GM18867 (cell line): ENCODE measurements around the gene KSR1.

ENCODE experiments used
- ATAC-seq: cut with Tn5 transposase; IDR thresholded peaks from one replicate; pipeline ENCODE4 v1.9.1; 2021; ENCODE audit warnings: mild to moderate bottlenecking, moderate library complexity; ENCODE audit not compliant: unreplicated experiment

The KSR1 gene

DNA sequence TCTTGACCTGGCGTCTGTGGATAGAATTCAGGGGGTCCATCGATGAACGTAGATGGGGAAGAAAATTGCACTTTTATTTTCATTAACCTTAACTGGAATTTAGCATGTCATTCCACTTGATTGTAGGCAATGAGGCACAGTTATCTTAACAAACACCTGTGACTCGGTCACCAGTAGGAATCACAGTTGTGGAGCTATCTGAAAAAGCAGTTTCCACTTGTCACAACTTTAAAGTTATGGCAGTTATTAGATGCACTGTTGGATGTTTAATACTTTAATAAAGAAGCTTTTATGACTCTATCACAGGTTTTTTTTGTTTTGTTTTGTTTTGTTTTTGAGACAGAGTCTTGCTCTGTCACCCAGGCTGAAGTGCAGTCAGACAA is 91.0 kb downstream of the KSR1 start:
- ATAC-seq: no peak

DNA sequence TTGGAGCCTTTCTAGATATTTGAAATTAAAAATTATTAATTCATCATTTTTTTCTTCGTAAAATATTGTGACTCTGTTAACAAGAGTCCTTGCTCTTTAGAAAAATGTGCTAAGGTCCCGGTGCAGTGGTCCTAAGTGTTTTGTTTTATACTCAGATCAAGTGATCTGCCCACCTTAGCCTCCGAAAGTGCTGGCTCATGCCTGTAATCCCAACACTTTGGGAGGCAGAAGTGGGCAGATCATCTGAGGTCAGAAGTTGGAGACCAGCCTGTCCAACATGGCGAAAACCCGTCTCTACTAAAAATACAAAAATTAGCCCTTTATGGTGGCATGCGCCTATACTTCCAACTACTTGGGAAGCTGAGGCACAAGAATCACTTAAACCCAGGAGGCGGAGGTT is 92.1 kb downstream of the KSR1 start:
- ATAC-seq: no peak

DNA sequence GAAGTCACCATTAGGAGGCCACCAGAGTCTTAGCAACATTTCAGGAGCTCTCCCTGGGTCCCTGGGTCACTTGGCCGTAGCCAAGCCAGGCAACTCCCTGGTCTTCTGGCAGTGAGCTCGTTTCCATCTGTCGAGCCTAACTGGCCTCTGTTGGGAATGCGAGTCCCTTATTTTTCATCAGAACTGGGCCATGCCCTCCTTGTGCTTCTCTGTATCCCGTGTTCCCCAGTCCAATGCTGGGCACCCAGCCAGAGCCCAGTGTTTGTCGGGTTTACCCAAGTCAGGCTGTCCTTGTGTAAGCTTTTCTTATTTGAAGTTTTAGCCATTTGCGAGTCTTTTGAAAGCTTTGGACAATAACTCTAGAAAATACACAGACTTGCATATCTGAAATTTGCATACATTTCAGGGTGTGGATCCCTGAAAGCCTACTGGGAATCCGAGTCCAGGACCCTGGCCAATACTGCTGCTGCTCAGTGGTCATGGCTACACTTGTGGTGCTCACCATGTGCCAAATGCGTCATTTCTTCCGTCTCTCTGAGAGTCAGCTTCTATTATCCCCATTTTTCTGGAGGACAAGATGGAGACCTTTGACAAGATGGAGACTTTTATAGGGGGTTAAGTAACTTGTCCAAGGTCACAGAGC is 93.1 kb downstream of the KSR1 start:
- no peak for ATAC-seq

DNA sequence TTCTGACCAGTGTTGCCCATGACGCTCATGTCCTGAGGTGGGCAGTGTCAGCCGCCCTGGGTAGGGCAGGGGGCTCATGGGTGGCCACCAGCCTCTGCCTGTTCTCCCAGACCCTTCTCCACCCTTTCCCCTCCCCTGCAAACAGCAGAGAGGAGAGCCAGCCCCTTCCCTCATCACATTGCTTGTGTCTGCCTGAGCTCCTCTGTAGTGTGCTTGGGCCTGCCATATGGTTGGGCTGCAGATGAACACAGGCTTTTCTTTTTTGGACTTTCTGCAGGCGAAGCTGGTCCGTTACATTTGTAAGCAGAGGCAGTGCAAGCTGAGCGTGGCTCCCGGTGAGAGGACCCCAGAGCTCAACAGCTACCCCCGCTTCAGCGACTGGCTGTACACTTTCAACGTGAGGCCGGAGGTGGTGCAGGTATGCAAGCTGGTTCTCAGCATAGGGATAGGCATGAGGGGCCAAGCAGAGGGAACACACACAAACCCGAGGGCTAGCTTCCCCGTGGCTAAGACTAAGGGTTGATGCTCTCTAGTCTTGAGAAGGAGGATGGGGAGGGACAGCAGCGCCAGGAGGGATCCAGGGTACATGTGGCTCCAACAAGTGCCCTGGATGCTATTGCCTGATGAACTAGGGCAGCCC is 94.2 kb downstream of the KSR1 start:
- ATAC-seq: no peak

DNA sequence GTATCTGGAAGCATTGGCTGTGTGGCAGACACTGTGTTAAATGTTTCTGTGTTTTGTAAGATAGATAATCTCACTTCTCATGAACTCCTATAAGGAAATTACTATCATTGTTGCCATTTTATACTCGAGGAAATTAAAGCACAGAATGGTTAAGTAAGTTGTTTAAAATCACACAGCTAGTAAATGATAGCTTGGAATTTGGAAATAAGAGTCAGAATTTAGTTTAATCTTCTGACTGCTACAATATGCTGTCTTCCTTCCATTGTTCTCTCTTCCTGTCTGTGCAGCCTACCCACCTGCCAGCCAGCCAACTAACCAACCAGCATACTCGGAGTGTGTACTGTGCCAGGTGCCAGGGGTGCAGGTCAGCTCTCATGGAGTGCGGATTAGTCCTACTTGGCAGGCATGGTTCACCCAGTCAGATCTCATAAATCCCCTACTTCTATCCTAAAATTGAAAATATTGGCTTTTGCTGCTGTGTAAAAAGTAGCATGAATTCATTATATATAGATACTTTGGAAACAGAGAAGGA is 94.8 kb downstream of the KSR1 start:
- no peak for ATAC-seq

DNA sequence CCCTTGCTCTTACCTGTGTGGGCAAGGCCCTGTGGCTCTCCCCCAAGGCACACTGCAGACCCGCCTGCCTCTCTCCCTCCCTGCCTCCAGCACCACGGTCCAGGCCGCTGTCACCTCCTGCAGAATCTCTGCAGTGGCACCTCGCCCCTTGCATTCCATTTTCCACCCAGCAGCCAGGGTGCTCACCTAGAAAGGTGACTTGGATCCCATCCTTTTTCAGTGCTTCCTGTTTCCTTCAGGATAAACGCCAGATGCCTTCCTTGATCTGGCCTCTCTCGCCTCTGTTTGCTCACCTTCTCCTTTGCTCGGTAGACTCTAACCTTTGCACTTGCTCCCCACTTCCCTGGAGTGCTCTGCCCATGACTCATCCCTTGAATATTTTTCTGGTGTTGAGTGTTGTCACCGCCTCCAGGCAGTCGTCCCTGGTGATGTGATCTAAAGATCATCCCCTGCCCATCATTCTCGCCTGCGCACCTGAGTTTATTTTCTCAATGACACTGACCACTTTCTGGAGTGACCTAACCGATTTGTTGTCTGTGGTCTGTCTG is 95.5 kb downstream of the KSR1 start:
- ATAC-seq: no peak

DNA sequence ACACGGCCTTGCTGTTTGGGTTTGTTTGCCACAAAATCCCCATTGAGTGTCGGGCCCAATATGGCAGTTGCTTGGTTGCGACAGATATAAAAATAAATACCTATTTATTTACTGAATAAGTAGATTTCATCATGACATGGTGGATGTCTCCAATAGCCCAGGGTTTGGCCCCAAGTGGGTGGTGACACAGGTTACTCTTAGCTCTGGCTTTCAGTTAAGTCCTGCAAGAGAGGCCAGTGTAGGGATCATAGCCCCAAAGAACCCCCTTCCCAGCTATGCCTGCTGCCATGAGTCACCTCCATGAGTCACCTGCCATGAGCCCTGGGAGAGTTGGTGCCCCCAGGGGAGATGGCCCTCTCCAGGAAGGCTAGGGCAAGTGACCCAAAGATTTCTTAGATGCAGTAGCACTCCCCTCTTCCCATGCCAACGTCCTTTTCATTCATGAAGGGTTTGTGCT is 96.1 kb downstream of the KSR1 start:
- ATAC-seq: no peak

DNA sequence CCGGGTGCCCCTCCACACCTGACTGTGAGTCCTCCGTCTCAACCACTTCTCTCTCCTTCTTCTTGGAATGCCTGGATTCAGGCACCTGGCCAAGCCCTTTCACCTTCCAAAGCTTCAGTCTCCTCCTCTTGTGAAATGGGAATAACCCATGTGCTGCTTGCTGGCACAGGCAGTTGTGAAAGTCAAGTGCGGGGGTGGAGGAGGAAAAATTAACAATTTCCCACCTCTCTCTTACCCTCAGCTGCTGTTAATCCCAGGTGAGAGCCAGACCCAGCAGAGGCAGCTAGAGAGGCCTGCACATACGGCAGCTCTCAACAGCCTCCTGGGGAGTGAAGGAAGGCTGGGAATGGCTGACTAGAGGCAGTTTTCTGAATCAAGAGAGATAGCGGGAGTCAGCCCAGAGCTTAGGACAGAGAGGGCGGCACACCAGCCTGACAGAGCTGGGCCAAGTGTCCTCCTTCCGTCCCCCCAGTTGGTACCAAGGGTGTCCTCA is 96.8 kb downstream of the KSR1 start:
- no peak for ATAC-seq

DNA sequence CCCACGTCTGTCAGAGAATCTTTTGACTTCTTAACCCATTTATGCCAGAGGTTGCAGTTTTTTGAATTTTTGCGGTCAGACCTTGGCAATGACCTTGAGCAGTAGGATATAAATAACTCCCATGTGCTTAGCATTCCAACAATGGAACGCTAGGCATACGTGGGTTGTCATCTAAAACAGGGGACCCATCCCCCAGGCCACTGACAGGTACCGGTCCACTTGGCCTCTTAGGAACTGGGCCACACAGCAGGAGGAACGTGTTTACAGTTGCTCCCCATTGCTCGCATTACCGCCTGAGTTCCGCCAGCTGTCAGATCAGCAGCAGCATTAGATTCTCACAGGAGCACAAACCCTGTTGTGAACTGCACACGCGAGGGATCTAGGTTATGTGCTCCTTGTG is 97.9 kb downstream of the KSR1 start:
- no peak for ATAC-seq

DNA sequence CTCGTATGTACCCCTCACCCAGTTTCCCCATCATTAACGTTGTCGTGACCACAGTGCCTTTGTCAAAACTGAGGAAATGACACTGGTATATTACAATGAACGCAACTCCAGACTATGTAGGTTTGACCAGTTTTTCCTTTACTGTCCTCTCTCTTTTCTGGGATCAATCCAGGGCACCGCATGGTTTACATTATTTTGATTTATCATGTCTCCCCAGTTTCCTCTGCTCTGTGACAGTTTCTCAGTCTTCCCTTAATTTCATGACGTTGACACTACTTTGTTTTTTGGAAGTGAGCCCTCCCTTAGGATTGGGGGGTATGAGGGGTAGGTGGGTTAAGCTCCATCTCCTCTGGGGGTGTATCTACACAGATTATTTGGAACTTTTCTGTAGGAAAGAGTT is 98.7 kb downstream of the KSR1 start:
- no peak for ATAC-seq

DNA sequence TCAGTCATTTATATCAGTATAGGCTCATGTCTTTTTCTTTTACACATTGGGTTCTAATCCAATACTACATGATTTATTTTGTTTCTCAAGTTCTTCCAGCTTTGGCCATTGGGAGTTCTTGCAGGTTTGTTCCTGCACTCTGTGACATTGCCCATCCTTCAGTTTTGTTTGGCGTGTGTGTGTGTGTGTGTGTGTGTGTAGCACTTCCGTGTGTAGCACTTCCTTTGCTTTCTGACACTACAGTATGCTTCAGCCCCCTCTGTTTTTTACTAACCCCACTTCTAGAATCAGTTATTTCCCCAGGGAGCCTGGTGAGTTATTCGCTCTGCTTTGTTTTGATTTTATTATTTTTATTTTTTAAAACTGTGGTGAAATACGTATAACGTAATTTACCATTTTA is 99.1 kb downstream of the KSR1 start:
- no peak for ATAC-seq

DNA sequence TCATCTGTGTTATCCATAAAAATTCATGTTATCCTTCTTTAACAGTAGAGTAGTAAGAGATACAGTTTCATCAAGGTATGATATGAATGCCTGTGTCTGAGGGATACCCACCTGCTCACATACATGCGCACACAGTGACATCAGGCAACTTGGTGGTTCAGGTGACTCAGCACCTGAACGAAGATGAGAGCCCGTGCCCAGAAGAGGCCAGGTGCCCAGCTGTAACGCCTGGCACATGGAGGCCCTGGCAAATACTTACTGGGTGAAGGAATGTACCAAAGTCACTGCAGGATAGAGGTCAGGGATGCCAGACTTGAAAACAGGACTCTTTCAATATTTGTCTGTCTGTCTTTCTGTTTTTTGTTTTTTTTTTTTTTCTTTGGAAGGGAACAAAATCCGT is 102.1 kb downstream of the KSR1 start:
- ATAC-seq: no peak

DNA sequence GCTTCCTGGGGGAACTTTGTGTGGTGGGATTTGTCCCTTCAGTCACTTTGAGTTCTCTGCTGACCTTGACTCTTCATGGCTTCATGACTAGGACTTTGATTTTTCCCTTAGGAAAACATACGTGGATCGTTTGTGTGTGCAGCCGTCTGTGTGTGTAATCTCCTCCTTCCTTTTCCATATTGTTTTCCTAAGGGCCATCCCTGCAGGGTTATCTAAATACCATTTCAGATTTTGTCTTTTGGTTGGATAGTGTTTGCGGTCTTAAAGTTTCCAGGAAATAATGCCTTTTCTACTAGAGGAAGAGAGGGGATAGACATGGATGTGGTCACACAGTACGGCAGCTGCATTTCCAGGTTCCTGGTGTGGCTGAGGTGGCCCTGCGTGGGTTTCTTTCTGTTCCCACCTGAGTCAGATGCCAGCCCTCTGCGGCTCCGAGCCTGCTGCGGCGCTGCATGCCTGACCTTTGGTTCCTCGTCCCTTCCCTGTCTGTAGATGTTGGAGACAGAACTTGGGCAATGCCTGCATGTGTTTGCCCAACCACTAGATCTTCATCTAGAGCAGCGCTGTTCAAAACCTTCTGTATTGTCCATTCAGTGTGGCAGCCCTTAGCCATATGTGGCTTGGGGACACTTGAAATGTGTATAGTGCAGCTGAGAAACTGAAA is 102.7 kb downstream of the KSR1 start:
- ATAC-seq: no peak

DNA sequence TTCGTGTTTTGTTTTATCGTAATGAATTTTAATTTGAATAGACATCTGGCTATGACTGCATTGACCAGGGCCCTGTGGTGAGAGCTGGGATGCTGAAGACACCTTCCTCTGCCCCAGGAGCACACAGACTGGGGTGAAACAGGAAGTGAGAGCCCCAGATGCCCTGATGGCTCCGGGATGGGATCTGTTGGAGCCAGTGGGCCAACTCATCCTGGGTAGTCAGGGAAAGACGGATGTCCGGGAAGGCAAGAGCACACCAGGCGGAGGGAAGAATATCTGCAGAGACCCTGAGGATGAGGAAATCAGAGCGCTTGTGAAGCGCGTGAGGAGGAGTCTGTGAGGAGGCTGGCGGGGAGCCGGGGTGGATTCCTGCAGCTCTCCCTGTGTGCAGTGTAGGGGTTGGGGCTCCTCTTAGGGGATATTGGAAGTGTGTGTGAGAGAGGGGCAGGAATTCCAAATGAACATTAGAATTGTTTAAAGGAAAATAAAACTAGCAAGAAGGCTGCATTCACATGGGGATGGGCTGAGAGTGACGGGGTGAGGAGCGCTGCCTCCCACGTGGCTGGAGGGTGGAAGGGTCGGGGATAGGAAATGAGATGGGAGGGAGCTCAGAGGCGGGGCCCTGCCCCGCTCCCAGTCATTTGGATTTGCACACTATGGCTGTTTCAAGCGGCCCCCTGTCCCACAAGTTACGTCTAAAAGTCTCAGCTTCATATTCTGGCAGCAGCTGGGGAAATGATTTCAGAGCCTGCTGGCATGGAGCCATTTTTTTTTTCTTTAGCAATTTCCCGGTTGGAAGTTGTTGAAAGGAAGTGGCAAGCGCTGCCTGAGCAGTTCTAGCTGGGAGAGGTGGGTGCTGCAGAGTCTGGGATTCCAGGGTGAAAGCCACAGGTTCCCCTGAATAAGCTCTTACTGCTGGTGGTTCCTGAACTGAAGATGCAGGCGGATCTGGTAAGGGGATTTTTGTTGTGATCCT is 103.5 kb downstream of the KSR1 start:
- no peak for ATAC-seq

DNA sequence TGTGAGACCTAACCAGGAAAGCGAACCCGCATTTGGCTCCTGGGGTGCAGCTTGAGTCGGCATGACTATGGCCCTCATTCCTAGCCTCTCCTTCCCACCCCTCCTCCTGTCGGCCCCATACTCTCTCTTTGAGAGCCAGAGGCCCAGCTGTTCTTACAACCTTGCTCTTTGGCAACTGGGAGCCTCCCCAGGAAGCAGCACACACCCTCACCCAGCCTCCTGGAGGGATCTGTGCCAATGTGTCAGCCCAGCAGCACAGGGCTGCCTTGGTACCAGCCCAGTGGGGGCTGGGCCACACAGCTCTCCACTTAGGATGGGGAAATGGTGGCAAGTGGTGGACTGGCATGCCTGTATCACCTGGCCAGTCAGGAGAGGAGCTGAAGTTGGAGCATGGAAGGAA is 104.4 kb downstream of the KSR1 start:
- no peak for ATAC-seq

DNA sequence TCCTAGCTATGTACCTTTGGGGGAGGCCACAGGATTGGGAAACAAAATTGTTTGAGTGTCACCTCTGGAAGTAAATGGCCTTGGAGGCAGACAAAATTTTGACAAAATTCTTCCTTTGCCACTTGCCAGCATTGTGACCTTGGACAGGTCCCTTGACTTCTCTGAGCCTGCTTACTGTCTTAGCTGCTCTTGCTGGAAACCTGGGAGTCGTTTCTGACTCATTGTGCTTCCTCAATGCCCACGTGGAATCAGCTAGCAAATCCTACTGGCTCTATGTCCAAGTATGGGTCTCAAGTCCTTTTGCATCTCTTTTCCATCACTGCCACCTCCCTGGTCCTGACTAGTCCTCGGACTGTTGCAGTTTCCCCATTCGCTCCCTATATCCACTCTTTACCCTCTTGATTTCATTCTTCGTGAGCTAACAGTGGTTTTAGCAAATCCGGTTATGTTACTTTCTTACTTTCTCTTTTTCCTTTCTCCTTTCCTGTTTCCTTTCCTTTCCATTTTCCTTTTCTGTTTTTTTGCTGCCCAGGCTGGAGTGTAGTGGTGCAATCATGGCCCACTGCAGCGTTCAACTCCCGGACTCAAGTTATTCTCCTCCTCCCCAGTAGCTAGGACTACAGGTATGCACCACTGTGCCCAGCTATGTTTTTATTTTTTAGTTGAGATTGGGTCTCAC is 106.7 kb downstream of the KSR1 start:
- ATAC-seq: no peak

DNA sequence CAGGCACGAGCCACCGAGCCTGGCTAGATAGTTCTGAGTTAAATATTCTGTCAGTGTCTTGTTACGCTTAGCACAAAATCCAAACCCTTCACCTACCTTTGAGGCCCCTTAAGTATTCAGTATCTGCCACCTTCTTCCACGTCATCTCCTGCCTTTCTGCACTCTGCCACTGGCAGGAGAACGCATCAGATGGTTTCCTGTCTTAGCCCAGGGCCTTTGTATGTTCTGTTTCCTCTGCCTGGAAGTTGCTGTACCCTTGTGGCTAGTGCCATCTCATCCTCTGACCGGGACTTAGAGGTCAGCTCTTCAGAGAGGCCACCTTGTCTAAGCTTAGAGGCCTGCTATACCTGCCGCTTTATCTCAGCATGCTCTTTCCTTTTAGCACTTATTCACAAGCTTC is 107.3 kb downstream of the KSR1 start:
- no peak for ATAC-seq

DNA sequence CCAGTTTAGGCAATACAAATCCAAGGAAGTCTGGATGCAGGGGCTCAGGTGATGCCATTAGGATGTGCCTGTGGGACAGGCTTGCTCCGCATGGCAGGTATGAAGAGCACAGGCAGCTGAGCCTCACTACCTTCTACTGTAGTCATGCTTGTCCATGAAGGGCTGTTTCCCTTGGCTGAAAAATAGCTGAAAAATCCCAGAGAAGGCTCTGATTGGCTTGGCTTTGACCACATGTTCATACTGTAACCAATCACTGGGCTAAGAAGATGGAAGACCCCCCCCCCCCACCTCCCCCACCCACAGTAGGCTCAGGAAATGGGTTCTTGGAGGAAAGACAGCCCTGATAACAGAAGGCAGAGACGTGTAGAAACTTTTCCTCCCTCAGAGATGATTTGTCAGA is 108.2 kb downstream of the KSR1 start:
- ATAC-seq: no peak

DNA sequence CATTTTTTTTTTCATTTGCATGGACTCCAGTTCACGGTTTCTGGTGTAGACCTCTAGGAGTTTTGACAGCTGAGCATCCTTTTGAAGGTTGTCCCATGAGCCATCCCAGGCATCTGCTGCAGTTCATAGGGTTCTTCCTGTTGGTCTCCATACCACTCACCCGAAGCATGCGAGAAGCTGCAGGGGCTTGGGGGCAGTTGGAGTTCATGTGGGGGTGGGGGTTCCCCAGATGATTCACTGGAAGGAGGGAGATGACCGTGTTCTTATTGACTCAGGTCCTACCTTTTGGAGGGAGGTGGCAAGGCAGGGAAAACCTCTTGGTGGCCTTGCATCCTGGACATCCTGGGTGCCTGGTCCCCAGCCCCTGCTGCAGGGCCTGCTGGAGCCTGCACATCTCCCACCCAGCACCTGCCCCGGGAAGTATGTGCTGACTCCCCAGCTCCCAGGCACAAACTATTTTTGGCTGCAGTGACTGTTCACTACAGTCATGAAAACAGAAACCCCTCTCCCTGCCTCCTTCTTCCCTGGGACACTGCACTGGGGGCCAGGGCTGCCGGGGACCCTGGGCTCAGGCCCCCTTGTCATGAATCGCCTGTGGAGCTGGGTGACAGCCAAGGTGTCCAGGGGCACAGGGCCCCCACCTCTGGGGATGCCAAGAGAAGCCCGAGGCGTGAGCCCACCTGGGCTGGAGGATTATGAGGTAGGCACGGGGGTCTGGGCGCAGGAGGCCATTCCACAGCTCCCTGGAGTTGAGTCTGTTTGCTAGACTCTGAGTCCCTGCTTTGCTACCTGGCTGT is 109.8 kb downstream of the KSR1 start:
- ATAC-seq: no peak
